NCI-H187 treated with DMSO at 0.1 percent for 48 hours (cell line): ENCODE data around the gene TAGLN3.

Experiments used
- DNase-seq: peaks from one replicate; lab custom pipeline; 2025; lab: John Stamatoyannopoulos, UW

The TAGLN3 gene

GRCh38 chr3:111998636-111999483, at the start of gene TAGLN3:
TSS of gene TAGLN3 (plus strand) at chr3:111998922. CDS start at chr3:111999423, 501 bp downstream.
- peak; percentile 47 for DNase-seq

- DNase-seq: no peak
Measured at GRCh38 chr3:111949712-111950111, 49.0 kb upstream of the TAGLN3 start.

- DNase-seq: no peak
Measured at GRCh38 chr3:111951032-111951431, 47.7 kb upstream of the TAGLN3 start.

GRCh38 chr3:111952086-111952485, 46.6 kb upstream of the TAGLN3 start:
- DNase-seq: no peak

GRCh38 chr3:111952866-111953450, 45.8 kb upstream of the TAGLN3 start:
- no peak for DNase-seq

- DNase-seq: no peak
Measured at GRCh38 chr3:111954228-111954990, 44.3 kb upstream of the TAGLN3 start.

GRCh38 chr3:111955876-111956275, 42.8 kb upstream of the TAGLN3 start:
- no peak for DNase-seq

- no peak for DNase-seq
Measured at GRCh38 chr3:111956449-111956848, 42.3 kb upstream of the TAGLN3 start.

GRCh38 chr3:111956995-111957734, 41.6 kb upstream of the TAGLN3 start:
- DNase-seq: no peak

- DNase-seq: no peak
Measured at GRCh38 chr3:111961461-111962164, 37.1 kb upstream of the TAGLN3 start.

GRCh38 chr3:111963424-111963823, 35.3 kb upstream of the TAGLN3 start:
- no peak for DNase-seq

- no peak for DNase-seq
Measured at GRCh38 chr3:111965484-111965883, 33.2 kb upstream of the TAGLN3 start.

GRCh38 chr3:111967068-111967467, 31.7 kb upstream of the TAGLN3 start:
- no peak for DNase-seq

GRCh38 chr3:111967651-111968274, 31.0 kb upstream of the TAGLN3 start:
- peak; percentile 51 for DNase-seq

GRCh38 chr3:111968319-111969054, 30.2 kb upstream of the TAGLN3 start:
- DNase-seq: no peak

GRCh38 chr3:111970376-111970775, 28.3 kb upstream of the TAGLN3 start:
- DNase-seq: no peak

- no peak for DNase-seq
Measured at GRCh38 chr3:111971533-111972130, 27.1 kb upstream of the TAGLN3 start.

- DNase-seq: no peak
Measured at GRCh38 chr3:111972891-111973290, 25.8 kb upstream of the TAGLN3 start.

GRCh38 chr3:111975131-111975530, 23.6 kb upstream of the TAGLN3 start:
- DNase-seq: no peak

GRCh38 chr3:111976254-111976653, 22.5 kb upstream of the TAGLN3 start:
- no peak for DNase-seq
